Kidney (tissue), 14 donors: ENCODE measurements around the gene CCDC30. TPM values are rescaled to one million over a fixed set of nuclear protein-coding genes. Genes with fewer than 3 reads are reported as not detected.

Experiments
- DNase-seq, 5 donors: peaks; one replicate each; pipeline ENCODE4 v3.0.0-alpha.2; 2013 to 2020
- FAIRE-seq: peaks from 2 replicates; lab custom pipeline; 2012; peaks lifted over from hg19 to GRCh38; lab: Jason Lieb, UNC
- H3K27ac ChIP-seq, 2 donors: one replicate each; pipeline ENCODE4 v1.7.0; 2013; ENCODE audit warnings: low read depth in 2 of 2, low read length in 2 of 2, inconsistent platforms in 1 of 2
- H3K27me3 ChIP-seq: one replicate; pipeline ENCODE4 v1.7.1; 2013; ENCODE audit warnings: low read length, inconsistent platforms; ENCODE audit not compliant: control insufficient read depth, insufficient read depth
- H3K36me3 ChIP-seq, 3 donors: one replicate each; pipeline versions ENCODE4 v1.7.0 to v1.7.1; 2013; ENCODE audit warnings: low read length in 3 of 3, control low read depth in 1 of 3, inconsistent platforms in 1 of 3; ENCODE audit not compliant: insufficient read depth in 3 of 3, control insufficient read depth in 2 of 3
- H3K4me1 ChIP-seq, 3 donors: one replicate each; pipeline versions ENCODE4 v1.7.0 to v1.7.1; 2013; ENCODE audit warnings: low read length in 3 of 3, inconsistent platforms in 1 of 3, low read depth in 1 of 3; ENCODE audit not compliant: control insufficient read depth in 2 of 3, insufficient read depth in 2 of 3
- H3K4me3 ChIP-seq, 3 donors: one replicate each; pipeline versions ENCODE4 v1.7.0 to v1.8.1; 2013; ENCODE audit warnings: low read length in 3 of 3, control low read depth in 1 of 3, inconsistent platforms in 1 of 3
- H3K9ac ChIP-seq, 3 donors: one replicate each; pipeline versions ENCODE4 v1.7.0 to v1.7.1; 2013; ENCODE audit warnings: low read length in 3 of 3, control low read depth in 1 of 3, inconsistent platforms in 1 of 3
- H3K9me3 ChIP-seq, 3 donors: one replicate each; pipeline versions ENCODE4 v1.7.0 to v1.7.1; 2013; ENCODE audit warnings: low read length in 3 of 3, control low read depth in 1 of 3, inconsistent platforms in 1 of 3; ENCODE audit not compliant: control insufficient read depth in 2 of 3, insufficient read depth in 1 of 3
- intact Hi-C: fragments of 100-400 bp; cut with DNase I; formaldehyde crosslinking; loops from one replicate; pipeline ENCODE4 v1.11.1; 2022
- polyA plus RNA-seq: library from polyadenylated mRNA; stranded (reverse); fragments of 350-450 nt; fragmentation: Illumina TruSeq; extraction: RNeasy Lipid Tissue Mini Kit (QIAGEN cat#74804); gene quantifications from one replicate; pipeline ENCODE4 v1.2.3, GENCODE V29; 2014; ENCODE audit warnings: low read depth, low replicate concordance; ENCODE audit not compliant: insufficient read depth
- total RNA-seq: library from RNA; stranded (reverse); fragmentation: NEBNext Ultra II Directional; extraction: Animal tissue kit (Norgen Biotek cat#: 25700); gene quantifications from one replicate; pipeline ENCODE4 v1.2.1, GENCODE V29; 2021
- TF ChIP-seq, protein P1 (sequence below): IDR thresholded peaks from 3 replicates; pipeline ENCODE4 v1.5.1; 2012; ENCODE audit warnings: mild to moderate bottlenecking, moderate library complexity, borderline replicate concordance; ENCODE audit not compliant: insufficient read depth; ENCODE audit errors: extremely low read depth
- donor health status: control.
- donor health status: control.
- donor health status: control.
- donor health status: control.
- donor health status: control.
- donor health status: DM: yes; HTN: yes; CAD: no.
- donor health status: Normal renal cell carcinoma (clear cell type).

Gene CCDC30
- total and polyA plus RNA-seq, 2 donors from 2014 or later: 4.9 to 18.0 TPM

DNA sequence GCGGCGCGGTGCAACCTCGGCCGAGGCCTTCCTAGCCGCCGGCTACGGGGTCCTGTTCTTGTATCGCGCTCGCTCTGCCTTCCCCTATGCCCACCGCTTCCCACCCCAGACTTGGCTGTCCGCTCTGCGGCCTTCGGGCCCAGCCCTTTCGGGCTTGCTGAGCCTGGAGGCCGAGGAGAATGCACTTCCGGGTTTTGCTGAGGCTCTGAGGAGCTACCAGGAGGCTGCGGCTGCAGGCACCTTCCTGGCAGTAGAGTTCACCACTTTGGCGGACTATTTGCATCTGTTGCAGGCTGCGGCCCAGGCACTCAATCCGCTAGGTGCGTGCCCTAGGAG lies 6.4 kb upstream of the CCDC30 start:
- H3K27me3 ChIP-seq: no peaks in the 10 kb centered on the region
- no peak for FAIRE-seq
- peaks cover 0 to 21% (median 13%) of the 10 kb centered on the region in 3 donors for H3K36me3 ChIP-seq
- peaks cover 0 to 20% (median 0%) of the 10 kb centered on the region in 3 donors for H3K4me1 ChIP-seq
- intact Hi-C loops: no loop called here
- H3K27ac ChIP-seq: peak overlapping the region; percentile 91 to 97
- no peaks in the 10 kb centered on the region for H3K9me3 ChIP-seq
- peak in 2 of 5 donors; percentile 72 to 87 for DNase-seq
- peak overlapping the region; percentile 18 to 96 (median 94) for H3K9ac ChIP-seq
- TF ChIP-seq, protein P1, sequence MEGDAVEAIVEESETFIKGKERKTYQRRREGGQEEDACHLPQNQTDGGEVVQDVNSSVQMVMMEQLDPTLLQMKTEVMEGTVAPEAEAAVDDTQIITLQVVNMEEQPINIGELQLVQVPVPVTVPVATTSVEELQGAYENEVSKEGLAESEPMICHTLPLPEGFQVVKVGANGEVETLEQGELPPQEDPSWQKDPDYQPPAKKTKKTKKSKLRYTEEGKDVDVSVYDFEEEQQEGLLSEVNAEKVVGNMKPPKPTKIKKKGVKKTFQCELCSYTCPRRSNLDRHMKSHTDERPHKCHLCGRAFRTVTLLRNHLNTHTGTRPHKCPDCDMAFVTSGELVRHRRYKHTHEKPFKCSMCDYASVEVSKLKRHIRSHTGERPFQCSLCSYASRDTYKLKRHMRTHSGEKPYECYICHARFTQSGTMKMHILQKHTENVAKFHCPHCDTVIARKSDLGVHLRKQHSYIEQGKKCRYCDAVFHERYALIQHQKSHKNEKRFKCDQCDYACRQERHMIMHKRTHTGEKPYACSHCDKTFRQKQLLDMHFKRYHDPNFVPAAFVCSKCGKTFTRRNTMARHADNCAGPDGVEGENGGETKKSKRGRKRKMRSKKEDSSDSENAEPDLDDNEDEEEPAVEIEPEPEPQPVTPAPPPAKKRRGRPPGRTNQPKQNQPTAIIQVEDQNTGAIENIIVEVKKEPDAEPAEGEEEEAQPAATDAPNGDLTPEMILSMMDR: no peak
- peak overlapping the region; percentile 91 to 97 (median 94) for H3K4me3 ChIP-seq

DNA sequence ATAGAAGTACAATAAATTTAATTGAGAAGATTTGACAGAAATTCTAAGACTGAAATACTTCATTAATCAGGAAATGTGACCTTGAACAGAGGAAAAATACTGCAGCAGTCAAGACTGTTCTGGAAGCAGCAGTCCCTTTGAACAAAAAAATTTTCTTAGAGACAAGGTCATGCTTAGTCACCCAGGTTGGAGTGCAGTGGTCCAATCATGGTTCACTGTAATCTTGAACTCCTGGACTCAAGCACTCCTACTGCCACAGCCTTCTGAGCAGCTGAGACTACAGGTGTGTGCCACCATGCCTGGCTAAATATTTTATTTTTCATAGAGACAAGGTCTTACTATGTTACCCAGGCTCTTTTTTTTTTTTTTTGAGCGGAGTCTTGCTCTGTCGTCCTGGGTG lies 1.9 kb upstream of the CCDC30 start:
- intact Hi-C loops: no loop called here
- FAIRE-seq (no peak), DNase-seq (no peak)
- peak overlapping the region in 1 of 2 donors; percentile 30 for H3K27ac ChIP-seq
- TF ChIP-seq, protein P1: no peak
- H3K4me3 ChIP-seq: no peak overlapping the region
- H3K27me3 ChIP-seq: no peaks in the 10 kb centered on the region
- peaks cover 0 to 21% (median 13%) of the 10 kb centered on the region in 3 donors for H3K36me3 ChIP-seq
- peaks cover 0 to 13% (median 0%) of the 10 kb centered on the region in 3 donors for H3K4me1 ChIP-seq
- H3K9ac ChIP-seq: no peak overlapping the region
- no peaks in the 10 kb centered on the region for H3K9me3 ChIP-seq

DNA sequence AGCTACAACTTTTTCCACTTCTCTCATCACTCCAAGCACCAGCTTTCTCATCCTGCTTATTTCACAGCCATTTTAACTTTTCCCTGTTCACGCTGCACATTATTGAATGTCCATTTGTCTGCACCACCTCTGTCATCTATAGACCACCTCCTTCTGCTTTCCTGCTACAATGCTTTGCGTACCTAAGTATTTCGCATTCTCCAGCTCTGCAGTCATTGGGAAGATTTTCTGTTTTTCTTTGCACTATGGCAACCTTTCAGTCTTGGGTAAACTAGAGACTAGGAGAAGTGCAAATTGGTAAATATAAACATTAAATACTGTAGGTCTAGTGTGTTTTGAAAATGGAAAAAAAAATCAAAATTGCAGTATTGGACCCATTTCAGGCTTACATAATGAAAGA lies 835 bp downstream of the CCDC30 start:
- Histone ChIP-seq H3K27me3 (no peaks in the 10 kb centered on the region), H3K4me1 (peaks cover 0 to 6% (median 0%) of the 10 kb centered on the region in 3 donors), H3K4me3 (peak overlapping the region; percentile 46 to 87 (median 83)), H3K9me3 (no peaks in the 10 kb centered on the region), H3K27ac (peak overlapping the region in 1 of 2 donors; percentile 68), H3K36me3 (peaks cover 0 to 14% (median 13%) of the 10 kb centered on the region in 3 donors), H3K9ac (peak overlapping the region in 2 of 3 donors; percentile 4 to 72)
- intact Hi-C loops: no loop called here
- DNase-seq (peak in 3 of 5 donors; percentile 18 to 58 (median 49)), FAIRE-seq (no peak)
- TF ChIP-seq, protein P1: no peak

DNA sequence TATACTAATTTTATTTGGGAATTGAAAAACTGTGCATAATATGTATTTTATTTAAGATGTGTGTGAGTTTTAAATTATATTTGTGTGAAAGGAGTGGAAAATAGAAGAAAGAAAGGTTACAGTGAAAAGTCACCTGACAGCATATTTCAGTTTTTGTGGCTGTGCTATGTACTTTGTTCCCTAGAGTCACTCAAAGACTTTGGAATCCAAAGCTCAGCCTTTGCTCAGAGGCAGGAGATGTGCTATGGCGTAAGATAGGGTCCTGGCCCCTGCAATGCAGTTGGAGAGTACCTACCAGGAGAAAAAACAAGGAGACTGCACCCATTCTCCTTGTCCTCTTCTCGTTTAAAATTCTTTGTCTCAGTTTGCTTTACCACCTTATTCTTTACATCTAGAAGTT lies 2.9 kb downstream of the CCDC30 start:
- H3K9me3 ChIP-seq: no peaks in the 10 kb centered on the region
- intact Hi-C loops: no loop called here
- H3K36me3 ChIP-seq: no peaks in the 10 kb centered on the region
- FAIRE-seq (no peak), DNase-seq (peak in 2 of 5 donors; percentile 4 to 16)
- H3K27me3 ChIP-seq: no peaks in the 10 kb centered on the region
- peak overlapping the region in 1 of 3 donors; percentile 87 for H3K4me3 ChIP-seq
- H3K27ac ChIP-seq: peak overlapping the region in 1 of 2 donors; percentile 32
- H3K4me1 ChIP-seq: peaks cover 0 to 1% (median 0%) of the 10 kb centered on the region in 3 donors
- H3K9ac ChIP-seq: no peak overlapping the region
- TF ChIP-seq, protein P1: no peak
